ENCODE measurements around the gene LARGE2. TPM values are rescaled to one million over a fixed set of nuclear protein-coding genes. Genes with fewer than 3 reads are reported as not detected.

Gene LARGE2
- total and polyA plus RNA-seq, 2 of the 13 experiments (the other 11 are each of a cell fraction or from before 2014, with no cell fraction given): 8.5 to 21.6 TPM

GRCh38 chr11:45899448-45900174 is 22.8 kb upstream of the LARGE2 start (continued):
- TF ChIP-seq ZNF646 (CRISPR knock-in tag; IDR thresholded peaks at IDR 0.05) (no peak), MAX (IDR thresholded peaks at IDR 0.05) (peak; percentile 22; the same call in 1 of the 2 replicates), PHB2 (IDR thresholded peaks at IDR 0.05; ENCODE audit: partially characterized antibody) (no peak), ZC3H13 (CRISPR knock-in tag; IDR thresholded peaks at IDR 0.05) (no peak), JUND (CRISPR knock-in tag; IDR thresholded peaks at IDR 0.05) (0 out of 2 replicates have a peak, but pooled peaks have one; percentile 14), CBX1 (IDR thresholded peaks at IDR 0.05; ENCODE audit: low read depth) (no peak), ZNF280B (CRISPR knock-in tag; IDR thresholded peaks at IDR 0.05; ENCODE audit: borderline replicate concordance) (no peak), ZNF614 (CRISPR knock-in tag; IDR thresholded peaks at IDR 0.05; ENCODE audit: borderline replicate concordance) (no peak), SPEN (CRISPR knock-in tag; IDR thresholded peaks at IDR 0.05; ENCODE audit: low read depth) (no peak), ZNF766 (CRISPR knock-in tag; IDR thresholded peaks at IDR 0.05; ENCODE audit: borderline replicate concordance) (no peak), REST (IDR thresholded peaks at IDR 0.05; ENCODE audit: borderline replicate concordance in 1 of 2, low read depth in 1 of 2, low read length in 2 of 2) (peak; percentile 83 to 96), ONECUT2 (CRISPR knock-in tag; IDR thresholded peaks at IDR 0.05) (no peak), CBX2 (IDR thresholded peaks at IDR 0.05; ENCODE audit: low read depth, low read length) (no peak), CBX2 (CRISPR knock-in tag; IDR thresholded peaks at IDR 0.05; ENCODE audit: low read depth) (no peak), ATF2 (CRISPR knock-in tag; IDR thresholded peaks at IDR 0.05) (peak; percentile 53; the same call in 1 of the 2 replicates), ZNF549 (CRISPR knock-in tag; IDR thresholded peaks at IDR 0.05) (no peak)

All from HepG2 (cell line).